Measurements from ENCODE around the gene ARAP2.
A peak's percentile ranks its signal among the peaks of the same experiment; 100 is the strongest.

The ARAP2 gene

DNA sequence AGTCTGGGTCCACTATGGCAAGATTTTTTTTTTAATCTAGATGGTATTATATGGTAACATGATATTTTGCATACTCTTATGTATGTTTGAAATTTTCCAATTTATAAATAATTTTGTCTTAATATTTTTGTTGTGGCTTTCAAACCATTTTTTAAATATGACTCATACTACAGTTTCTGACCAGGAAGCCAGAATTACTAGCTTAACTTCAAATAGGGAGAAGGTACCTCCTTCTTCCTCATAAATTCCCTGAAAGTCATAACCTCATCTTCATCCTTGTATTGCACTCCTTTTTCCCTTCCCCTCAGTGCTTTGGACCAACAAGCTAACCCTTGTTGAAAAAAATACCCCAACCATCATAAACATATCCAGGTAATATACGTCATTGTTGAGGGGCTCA, 21.6 kb downstream of the ARAP2 start:
- H2AFZ ChIP-seq (ENCODE audit: low read depth, low read length), result no peak overlapping the region
- H3K9ac ChIP-seq (ENCODE audit: low read length), result no peak overlapping the region
- H3K27ac ChIP-seq (ENCODE audit: low read length), result no peak overlapping the region
- H3K79me2 ChIP-seq (ENCODE audit: low read length), result peaks cover 94% of the 10 kb centered on the region
- H3K4me2 ChIP-seq (ENCODE audit: low read length), result peak overlapping the region; percentile 9; the same call in 1 of the 2 replicates
- H3K36me3 ChIP-seq (replicated peaks; ENCODE audit: low read depth, low read length), result peaks cover 11% of the 10 kb centered on the region
- no peaks in the 10 kb centered on the region for H3K27me3 ChIP-seq (ENCODE audit: low read depth, low read length)
- H4K20me1 ChIP-seq (ENCODE audit: insufficient read depth, low read length), result peaks cover 18% of the 10 kb centered on the region; the same call in 1 of the 2 replicates
- no peaks in the 10 kb centered on the region for H3K9me3 ChIP-seq (ENCODE audit: insufficient read depth, low read length)
- peaks cover 35% of the 10 kb centered on the region for H3K4me1 ChIP-seq (ENCODE audit: low read length)
- TF ChIP-seq EZH2phosphoT487 (IDR thresholded peaks at IDR 0.05; ENCODE audit: low read depth), result no peak
- H3K4me3 ChIP-seq (ENCODE audit: low read length), result no peak overlapping the region

- Histone ChIP-seq H3K4me2 (ENCODE audit: low read length) (no peak overlapping the region), H3K27ac (ENCODE audit: low read length) (no peak overlapping the region), H3K4me1 (ENCODE audit: low read length) (peaks cover 44% of the 10 kb centered on the region), H3K79me2 (ENCODE audit: low read length) (peaks cover 94% of the 10 kb centered on the region), H4K20me1 (ENCODE audit: insufficient read depth, low read length) (peaks cover 6% of the 10 kb centered on the region; the same call in 1 of the 2 replicates), H3K36me3 (replicated peaks; ENCODE audit: low read depth, low read length) (peaks cover 9% of the 10 kb centered on the region), H3K9me3 (ENCODE audit: insufficient read depth, low read length) (no peaks in the 10 kb centered on the region), H3K4me3 (ENCODE audit: low read length) (no peak overlapping the region), H2AFZ (ENCODE audit: low read depth, low read length) (no peak overlapping the region), H3K9ac (ENCODE audit: low read length) (no peak overlapping the region), H3K27me3 (ENCODE audit: low read depth, low read length) (no peaks in the 10 kb centered on the region)
- TF ChIP-seq CTCF (IDR thresholded peaks at IDR 0.05; ENCODE audit: low read depth, low read length), result no peak
- no peak for TF ChIP-seq EZH2phosphoT487 (IDR thresholded peaks at IDR 0.05; ENCODE audit: low read depth)
These were observed 23.5 kb downstream of the ARAP2 start for GRCh38 chr4:36220776-36221175.

- Histone ChIP-seq H3K79me2 (ENCODE audit: low read length) (peaks cover 94% of the 10 kb centered on the region), H2AFZ (ENCODE audit: low read depth, low read length) (no peak overlapping the region), H3K27me3 (ENCODE audit: low read depth, low read length) (no peaks in the 10 kb centered on the region), H4K20me1 (ENCODE audit: insufficient read depth, low read length) (no peaks in the 10 kb centered on the region), H3K36me3 (replicated peaks; ENCODE audit: low read depth, low read length) (peaks cover 9% of the 10 kb centered on the region), H3K27ac (ENCODE audit: low read length) (peak overlapping the region; percentile 84), H3K9ac (ENCODE audit: low read length) (peak overlapping the region; percentile 40), H3K4me1 (ENCODE audit: low read length) (peaks cover 42% of the 10 kb centered on the region), H3K9me3 (ENCODE audit: insufficient read depth, low read length) (no peaks in the 10 kb centered on the region), H3K4me2 (ENCODE audit: low read length) (peak overlapping the region; percentile 70), H3K4me3 (ENCODE audit: low read length) (peak overlapping the region; percentile 43)
- TF ChIP-seq EZH2phosphoT487 (IDR thresholded peaks at IDR 0.05; ENCODE audit: low read depth), result no peak
- TF ChIP-seq CTCF (IDR thresholded peaks at IDR 0.05; ENCODE audit: low read depth, low read length), result no peak
These were observed 26.2 kb downstream of the ARAP2 start for GRCh38 chr4:36218121-36218520.

- H3K4me3 ChIP-seq (ENCODE audit: low read length), result no peak overlapping the region
- H4K20me1 ChIP-seq (ENCODE audit: insufficient read depth, low read length), result no peaks in the 10 kb centered on the region
- peaks cover 33% of the 10 kb centered on the region for H3K4me1 ChIP-seq (ENCODE audit: low read length)
- no peak overlapping the region for H3K9ac ChIP-seq (ENCODE audit: low read length)
- H3K79me2 ChIP-seq (ENCODE audit: low read length), result peaks cover 73% of the 10 kb centered on the region
- H3K4me2 ChIP-seq (ENCODE audit: low read length), result no peak overlapping the region
- H3K27ac ChIP-seq (ENCODE audit: low read length), result no peak overlapping the region
- H3K27me3 ChIP-seq (ENCODE audit: low read depth, low read length), result no peaks in the 10 kb centered on the region
- H3K9me3 ChIP-seq (ENCODE audit: insufficient read depth, low read length), result no peaks in the 10 kb centered on the region
- H3K36me3 ChIP-seq (replicated peaks; ENCODE audit: low read depth, low read length), result peaks cover 15% of the 10 kb centered on the region
- H2AFZ ChIP-seq (ENCODE audit: low read depth, low read length), result no peak overlapping the region
- TF ChIP-seq EZH2phosphoT487 (IDR thresholded peaks at IDR 0.05; ENCODE audit: low read depth) (no peak), CTCF (IDR thresholded peaks at IDR 0.05; ENCODE audit: low read depth, low read length) (no peak)
These were observed 28.7 kb downstream of the ARAP2 start for GRCh38 chr4:36215627-36216026.
